D721Med (cell line): Measurements from ENCODE around the gene PMEPA1.

ENCODE experiments used
- DNase-seq: peaks from one replicate; pipeline ENCODE4 v3.0.0; 2011; ENCODE audit warnings: low spot score; ENCODE audit not compliant: insufficient read length
- FAIRE-seq: peaks from 2 replicates; lab custom pipeline; 2011; peaks lifted over from hg19 to GRCh38; lab: Jason Lieb, UNC
- TF ChIP-seq, protein P1 (sequence below): IDR thresholded peaks from 2 replicates; pipeline ENCODE4 v1.5.1; 2012; ENCODE audit warnings: mild to moderate bottlenecking, control low read depth; ENCODE audit not compliant: insufficient read depth; ENCODE audit errors: missing control alignments

The PMEPA1 gene

DNA sequence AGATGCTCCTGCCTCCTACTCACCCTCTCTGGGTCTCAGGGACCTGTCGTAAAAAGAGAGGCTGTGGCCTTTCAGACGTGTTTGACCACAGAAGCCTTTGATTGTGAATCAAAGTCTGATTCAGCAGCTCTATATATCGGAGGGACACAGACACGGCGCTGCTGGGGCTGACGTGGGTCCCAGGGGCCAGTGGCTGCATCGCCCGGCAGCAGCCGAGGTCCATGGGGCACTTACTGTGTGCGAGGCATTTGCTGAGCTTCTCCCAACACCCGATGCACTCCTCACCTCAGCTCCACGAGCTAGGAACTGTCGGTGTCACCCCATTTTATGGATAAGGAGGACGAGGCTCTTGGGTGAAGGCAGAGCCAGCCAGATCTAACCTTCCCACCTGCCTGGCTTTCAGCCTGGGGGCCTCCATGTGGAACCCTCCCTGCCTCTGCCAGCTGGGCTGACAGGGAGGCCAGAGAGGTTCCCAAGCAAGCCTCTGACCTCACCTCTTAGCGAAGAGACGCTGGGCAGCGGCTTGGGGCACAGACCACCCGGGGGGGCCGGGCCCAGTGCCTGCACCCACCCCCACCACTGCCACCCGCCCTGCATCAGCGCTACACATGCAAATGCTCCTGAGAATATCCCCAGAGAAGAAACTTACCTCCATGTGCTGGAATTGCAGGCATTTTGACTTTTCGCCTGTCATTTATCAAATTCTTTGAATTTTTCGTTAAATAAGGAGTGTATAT lies 19.9 kb downstream of the PMEPA1 start:
- TF ChIP-seq, protein P1, sequence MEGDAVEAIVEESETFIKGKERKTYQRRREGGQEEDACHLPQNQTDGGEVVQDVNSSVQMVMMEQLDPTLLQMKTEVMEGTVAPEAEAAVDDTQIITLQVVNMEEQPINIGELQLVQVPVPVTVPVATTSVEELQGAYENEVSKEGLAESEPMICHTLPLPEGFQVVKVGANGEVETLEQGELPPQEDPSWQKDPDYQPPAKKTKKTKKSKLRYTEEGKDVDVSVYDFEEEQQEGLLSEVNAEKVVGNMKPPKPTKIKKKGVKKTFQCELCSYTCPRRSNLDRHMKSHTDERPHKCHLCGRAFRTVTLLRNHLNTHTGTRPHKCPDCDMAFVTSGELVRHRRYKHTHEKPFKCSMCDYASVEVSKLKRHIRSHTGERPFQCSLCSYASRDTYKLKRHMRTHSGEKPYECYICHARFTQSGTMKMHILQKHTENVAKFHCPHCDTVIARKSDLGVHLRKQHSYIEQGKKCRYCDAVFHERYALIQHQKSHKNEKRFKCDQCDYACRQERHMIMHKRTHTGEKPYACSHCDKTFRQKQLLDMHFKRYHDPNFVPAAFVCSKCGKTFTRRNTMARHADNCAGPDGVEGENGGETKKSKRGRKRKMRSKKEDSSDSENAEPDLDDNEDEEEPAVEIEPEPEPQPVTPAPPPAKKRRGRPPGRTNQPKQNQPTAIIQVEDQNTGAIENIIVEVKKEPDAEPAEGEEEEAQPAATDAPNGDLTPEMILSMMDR: no peak
- FAIRE-seq (no peak), DNase-seq (no peak)

DNA sequence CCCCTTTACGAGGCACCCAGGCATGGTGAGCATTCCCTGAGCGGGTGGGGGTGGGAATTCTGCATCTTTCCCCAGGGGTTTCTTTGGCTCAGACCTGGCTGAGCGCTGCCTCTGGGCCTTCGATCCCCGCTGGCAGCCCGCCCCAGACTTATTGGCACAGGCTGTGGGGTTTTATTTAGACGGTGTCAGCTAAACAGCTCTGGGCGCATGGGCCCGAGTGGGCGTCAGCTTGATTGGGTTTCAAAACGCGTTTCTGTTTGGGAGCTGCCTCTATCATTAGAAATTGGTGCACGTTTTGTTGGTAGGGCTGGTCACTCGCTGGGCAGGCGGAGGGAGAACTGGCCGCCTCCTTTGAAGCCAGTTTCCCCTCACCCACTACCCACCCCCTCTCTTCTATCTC lies 21.0 kb downstream of the PMEPA1 start:
- FAIRE-seq: no peak
- TF ChIP-seq, protein P1: no peak
- no peak for DNase-seq

DNA sequence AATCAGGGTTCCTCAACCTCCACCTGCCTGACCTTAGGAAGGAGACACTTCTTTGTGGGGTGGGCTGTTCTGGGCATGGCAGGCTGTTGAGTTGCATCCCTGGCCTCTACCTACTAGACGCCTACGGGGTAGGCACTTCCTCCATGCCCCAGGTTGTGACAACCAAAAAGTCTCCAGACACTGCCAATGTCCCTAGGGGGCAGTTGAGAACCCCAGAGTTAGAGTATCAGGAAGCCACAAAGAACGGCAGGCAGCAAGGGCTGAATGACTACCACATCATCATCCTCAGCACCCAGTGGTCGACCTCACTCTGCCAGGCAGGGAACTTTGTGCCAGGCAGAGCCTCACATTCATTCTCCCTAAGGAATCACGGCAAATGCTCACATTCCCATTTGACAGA lies 21.5 kb downstream of the PMEPA1 start:
- DNase-seq (no peak), FAIRE-seq (no peak)
- TF ChIP-seq, protein P1: no peak

DNA sequence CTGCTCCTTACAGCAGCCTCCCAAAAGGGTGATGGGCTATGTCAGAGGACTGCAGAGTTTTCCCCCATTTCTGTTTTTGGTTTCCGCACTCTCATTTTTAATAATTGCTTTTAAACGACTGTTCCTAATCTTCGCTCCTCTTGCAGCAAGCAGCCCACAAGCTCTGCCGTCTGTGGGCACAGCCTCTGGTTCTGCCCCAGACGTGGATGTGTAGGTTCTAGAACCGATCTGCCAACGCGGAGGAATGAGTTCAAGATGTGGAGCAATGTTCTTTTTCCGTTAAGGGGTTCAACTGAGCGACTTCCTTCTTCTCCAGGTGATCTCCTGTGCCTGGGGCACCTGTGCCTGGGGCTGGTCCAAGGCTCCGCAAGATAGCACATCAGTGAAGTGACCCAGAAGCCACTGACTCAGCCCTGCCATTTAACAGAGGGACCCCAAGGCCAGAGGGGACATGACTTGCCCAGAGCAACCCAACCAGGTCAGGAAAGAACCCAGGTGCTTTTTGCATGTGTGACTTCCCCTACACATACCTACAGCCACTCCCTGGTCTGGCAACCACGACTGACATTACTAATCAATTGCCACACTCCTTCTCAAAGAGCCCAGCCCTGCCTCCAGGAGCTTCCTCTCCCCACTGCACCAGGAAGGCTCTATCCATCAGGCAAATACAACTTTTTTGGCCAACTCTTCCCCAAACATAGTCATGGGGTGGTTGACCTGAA lies 22.7 kb downstream of the PMEPA1 start:
- TF ChIP-seq, protein P1: no peak
- no peak for FAIRE-seq

DNA sequence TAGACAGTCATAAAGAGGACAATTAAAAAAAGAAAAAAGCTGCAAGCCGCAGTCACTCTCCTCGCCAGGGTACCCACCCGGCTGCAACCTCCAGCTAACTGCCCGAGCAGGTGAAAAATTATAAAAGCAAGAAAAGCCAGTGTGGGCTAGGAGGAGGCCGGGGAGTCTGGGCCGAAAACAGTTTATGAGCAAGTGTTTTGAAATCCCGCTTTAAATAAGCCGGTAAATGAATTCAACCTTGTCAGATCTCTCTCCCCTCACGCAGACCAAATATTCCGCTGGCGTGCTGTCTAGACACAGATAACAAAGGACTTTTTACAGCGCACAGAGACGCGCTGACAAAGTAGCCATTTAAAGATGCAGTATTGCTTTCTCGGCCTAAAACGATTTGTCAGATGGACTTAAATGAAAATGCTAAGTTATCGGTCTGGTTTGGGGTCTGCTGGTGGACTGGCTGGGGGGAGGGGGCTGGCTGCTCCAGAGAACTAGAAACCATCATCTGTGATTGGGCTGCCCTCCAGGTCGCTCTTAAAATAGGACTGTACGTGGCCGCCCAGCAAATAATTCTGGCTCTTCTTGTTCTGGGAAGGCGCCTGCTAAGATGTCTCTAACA lies 24.6 kb downstream of the PMEPA1 start:
- DNase-seq (no peak), FAIRE-seq (no peak)
- TF ChIP-seq, protein P1: no peak

More for the DNA sequence above, 22.7 kb downstream of the PMEPA1 start:
- DNase-seq: no peak

DNA sequence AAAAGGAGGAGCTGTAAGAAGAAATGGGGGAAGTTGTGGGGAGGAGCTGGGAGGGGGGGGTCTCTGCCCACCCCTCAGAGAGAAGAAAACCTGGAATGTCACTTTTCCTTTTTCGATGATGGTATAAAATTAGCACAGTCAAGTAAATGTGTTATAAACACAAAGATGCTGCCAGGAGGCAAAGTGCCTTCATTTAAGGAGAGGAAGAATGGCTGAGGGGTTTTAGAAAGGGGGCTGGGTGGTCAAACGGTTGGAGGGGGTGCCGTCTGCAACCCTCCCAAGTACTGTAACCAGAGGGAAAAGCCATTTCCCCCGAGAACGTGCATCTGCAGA lies 25.0 kb downstream of the PMEPA1 start:
- FAIRE-seq (no peak), DNase-seq (no peak)
- TF ChIP-seq, protein P1: no peak
